Stimulated activated memory B cell treated with anti-CD40 and anti-IgM and Interleukin-4, amounts not matched to agents 10 μg/mL and 1 μg/mL and 100 μg/mL, for 72 hours (primary cell): ENCODE data around the gene TLR9.
"Not testable (repeated sequence)": the region's sequence is repeated elsewhere in the genome, so short reads cannot be mapped to it uniquely, and the experiment has no call there.

ENCODE experiments used
- ATAC-seq: fragments of 150-1000 bp; cut with Tn5 transposase; 2 replicates; pipeline ENCODE4 v1.10.0; 2021
- H3K27ac Mint-ChIP-seq: one replicate; pipeline ENCODE4 v1.8.0; 2022; ENCODE audit warnings: mild to moderate bottlenecking, mixed read lengths
- H3K27me3 Mint-ChIP-seq: one replicate; pipeline ENCODE4 v1.8.0; 2022; ENCODE audit warnings: mixed read lengths
- H3K36me3 Mint-ChIP-seq: one replicate; pipeline ENCODE4 v1.8.0; 2022; ENCODE audit warnings: mixed read lengths
- H3K4me1 Mint-ChIP-seq: one replicate; pipeline ENCODE4 v1.8.0; 2022; ENCODE audit warnings: mixed read lengths
- H3K4me3 Mint-ChIP-seq: one replicate; pipeline ENCODE4 v1.8.0; 2022; ENCODE audit warnings: mild to moderate bottlenecking, moderate library complexity, mixed read lengths
- H3K9me3 Mint-ChIP-seq: one replicate; pipeline ENCODE4 v1.8.0; 2022; ENCODE audit warnings: mixed read lengths

Gene TLR9

DNA sequence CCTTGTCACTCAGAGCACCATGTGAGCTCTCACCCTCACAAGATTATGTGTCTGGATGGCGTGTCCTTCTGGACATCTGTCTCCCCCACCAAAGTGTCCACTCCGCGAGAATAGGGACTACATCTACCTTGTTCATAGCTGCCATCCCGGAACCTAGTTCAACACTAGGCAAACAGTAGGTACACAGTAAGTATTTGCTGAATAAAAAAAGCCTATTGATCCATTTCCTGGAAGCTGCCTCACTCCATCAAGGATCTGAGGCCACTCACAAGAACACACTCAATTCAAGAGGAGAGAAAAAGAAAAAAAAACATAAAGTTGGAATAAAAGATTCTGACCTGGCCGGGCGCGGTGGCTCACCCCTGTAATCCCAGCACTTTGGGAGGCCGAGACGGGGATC is 38.7 kb downstream of the TLR9 start:
- Mint-ChIP-seq H3K4me1 (peaks cover 9% of the 10 kb centered on the region), H3K27ac (no peak overlapping the region), H3K36me3 (no peaks in the 10 kb centered on the region), H3K4me3 (no peak overlapping the region), H3K27me3 (no peaks in the 10 kb centered on the region), H3K9me3 (no peaks in the 10 kb centered on the region)
- ATAC-seq = no peak

DNA sequence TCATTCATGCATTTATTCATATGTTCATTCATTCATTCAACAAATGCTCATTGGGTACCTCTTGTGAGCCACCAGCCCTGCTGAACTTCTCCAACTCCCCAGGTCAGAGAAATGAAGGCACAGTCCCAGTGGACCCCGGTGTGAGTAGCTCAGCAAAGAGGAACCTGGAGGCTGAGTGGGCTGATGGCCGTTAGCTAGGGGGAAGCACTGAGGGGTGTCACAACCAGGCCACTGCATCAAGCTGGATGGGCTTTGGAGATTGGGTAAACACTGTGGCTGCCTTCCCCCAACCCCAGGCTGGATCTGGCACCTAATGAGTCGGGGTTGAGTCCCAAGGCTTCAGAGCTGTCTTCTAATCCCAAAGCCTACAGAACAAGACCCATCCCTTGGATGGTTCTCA is 39.6 kb downstream of the TLR9 start:
- Mint-ChIP-seq H3K4me3 (no peak overlapping the region), H3K27ac (no peak overlapping the region), H3K9me3 (no peaks in the 10 kb centered on the region), H3K4me1 (peaks cover 10% of the 10 kb centered on the region), H3K36me3 (no peaks in the 10 kb centered on the region), H3K27me3 (no peaks in the 10 kb centered on the region)
- no peak for ATAC-seq

DNA sequence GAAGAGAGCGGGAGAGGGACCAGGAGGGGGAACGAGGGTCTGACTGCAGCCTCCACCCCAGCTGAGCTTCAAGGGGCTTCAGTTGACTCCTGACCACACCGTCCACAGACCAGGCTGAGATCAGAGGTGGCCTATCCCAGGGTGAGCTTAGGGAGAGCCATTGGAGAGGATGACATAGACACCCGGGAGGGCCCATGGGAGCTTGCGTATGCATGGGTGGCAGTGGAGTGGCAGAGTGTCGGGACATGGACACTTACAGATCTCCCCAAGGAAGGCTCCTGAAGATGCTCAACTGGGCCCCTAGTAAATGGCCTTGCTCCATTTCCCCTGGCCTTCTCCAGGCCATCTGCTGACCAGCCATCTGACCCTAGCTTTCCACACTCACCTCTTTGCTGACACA is 40.1 kb downstream of the TLR9 start:
- Mint-ChIP-seq H3K36me3 (no peaks in the 10 kb centered on the region), H3K27ac (no peak overlapping the region), H3K27me3 (no peaks in the 10 kb centered on the region), H3K4me1 (peaks cover 15% of the 10 kb centered on the region), H3K9me3 (no peaks in the 10 kb centered on the region), H3K4me3 (no peak overlapping the region)
- no peak for ATAC-seq

DNA sequence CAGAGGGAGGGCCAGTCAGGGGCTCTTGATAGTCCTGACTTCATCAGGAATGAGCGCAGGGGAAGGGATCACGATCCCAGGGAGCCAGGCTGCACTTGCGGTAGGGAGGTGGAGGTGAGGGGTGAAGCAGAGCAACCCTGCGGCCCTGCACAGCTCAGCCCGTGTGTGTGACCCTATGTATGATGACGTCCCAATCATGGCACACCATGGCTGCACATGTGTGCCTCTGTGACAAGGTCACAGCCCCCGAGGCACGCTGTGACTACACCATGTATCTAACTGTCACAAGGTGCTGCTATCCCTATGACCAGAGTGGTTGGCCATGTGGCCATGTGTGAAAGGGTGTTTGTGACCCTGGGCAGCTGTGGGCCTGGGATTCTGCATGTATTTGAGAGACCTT is 40.8 kb downstream of the TLR9 start:
- no peak for ATAC-seq
- Mint-ChIP-seq H3K27me3 (no peaks in the 10 kb centered on the region), H3K9me3 (no peaks in the 10 kb centered on the region), H3K4me3 (no peak overlapping the region), H3K4me1 (peaks cover 19% of the 10 kb centered on the region), H3K36me3 (no peaks in the 10 kb centered on the region), H3K27ac (no peak overlapping the region)

DNA sequence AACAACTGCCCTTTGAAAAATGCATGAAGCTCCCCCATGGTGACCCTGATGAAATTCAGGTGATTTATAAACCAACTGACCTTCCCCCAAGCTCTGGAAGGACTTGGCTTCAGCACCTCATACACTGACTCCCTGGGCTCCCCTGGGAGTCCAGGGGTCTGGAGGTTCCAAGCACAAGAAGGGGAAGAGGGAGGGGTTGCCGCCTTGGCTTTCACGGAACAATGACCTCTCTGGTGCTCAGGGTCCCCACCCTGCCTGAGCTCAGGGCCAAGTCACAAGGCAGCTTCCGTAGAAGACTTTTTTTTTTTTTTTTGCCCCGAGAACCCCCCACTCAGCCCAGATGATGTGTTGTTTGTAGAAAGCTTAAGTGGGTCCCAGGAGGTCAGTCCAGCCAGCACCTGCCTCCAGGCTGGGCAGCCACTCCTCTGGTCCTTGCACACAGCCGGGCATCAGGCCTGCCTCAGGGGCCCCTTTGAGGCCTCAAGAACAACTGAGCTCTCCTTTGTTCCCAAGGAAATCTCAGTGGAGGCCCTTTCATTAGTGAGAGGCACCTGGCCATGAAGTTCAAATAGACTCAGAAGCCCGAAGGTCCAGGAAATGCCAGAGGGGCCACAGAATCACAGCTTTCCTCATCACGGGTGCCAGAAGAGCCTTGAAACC is 41.5 kb downstream of the TLR9 start:
- Mint-ChIP-seq H3K27me3 (no peaks in the 10 kb centered on the region), H3K36me3 (no peaks in the 10 kb centered on the region), H3K27ac (no peak overlapping the region), H3K4me3 (no peak overlapping the region), H3K4me1 (peaks cover 13% of the 10 kb centered on the region), H3K9me3 (no peaks in the 10 kb centered on the region)
- ATAC-seq = no peak

DNA sequence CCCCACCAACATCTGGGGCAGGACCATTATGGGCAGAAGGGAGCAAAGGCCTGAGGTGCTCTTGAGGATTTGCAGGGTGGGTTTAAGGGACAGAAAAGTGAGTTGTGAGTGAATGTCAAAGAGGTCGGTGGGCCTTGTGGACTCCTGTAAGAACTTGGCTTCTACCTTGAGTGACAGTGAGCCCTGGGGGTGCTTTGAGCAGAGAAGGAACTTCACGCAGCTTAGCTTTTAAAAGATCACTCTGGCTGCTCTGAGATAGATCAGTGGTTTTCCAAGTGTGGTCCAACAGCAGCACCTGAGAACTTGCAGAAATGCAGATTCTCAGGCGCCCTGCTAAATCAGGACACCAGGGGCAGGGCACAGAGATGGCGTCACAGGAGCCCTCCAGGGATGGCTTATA is 42.8 kb downstream of the TLR9 start:
- no peak overlapping the region for H3K27ac Mint-ChIP-seq
- H3K36me3 Mint-ChIP-seq = no peaks in the 10 kb centered on the region

DNA sequence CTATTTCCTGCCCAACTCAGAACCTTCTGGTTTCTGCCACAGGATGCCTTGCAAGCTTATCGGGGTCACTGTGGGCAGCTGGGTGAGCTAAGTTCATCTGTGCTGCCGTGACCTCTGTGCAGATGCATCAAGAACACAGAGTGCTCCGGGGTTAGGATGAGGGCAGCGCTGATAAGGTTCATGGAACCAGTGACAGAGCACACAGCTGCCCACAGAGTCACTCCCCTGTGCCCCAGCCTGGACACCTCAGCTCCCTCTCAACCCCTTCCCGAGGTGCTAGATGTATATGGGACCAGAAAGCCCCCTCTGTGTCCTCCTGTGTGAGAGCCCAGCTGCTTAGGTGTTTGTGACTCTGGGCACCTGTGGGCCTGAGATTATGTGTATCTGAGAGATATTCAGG is 43.2 kb downstream of the TLR9 start:
- Mint-ChIP-seq H3K27me3 (no peaks in the 10 kb centered on the region), H3K4me1 (peaks cover 10% of the 10 kb centered on the region), H3K36me3 (no peaks in the 10 kb centered on the region), H3K9me3 (no peaks in the 10 kb centered on the region), H3K4me3 (no peak overlapping the region), H3K27ac (no peak overlapping the region)
- no peak for ATAC-seq

More for the DNA sequence above, 42.8 kb downstream of the TLR9 start:
- H3K9me3 Mint-ChIP-seq = no peaks in the 10 kb centered on the region
- ATAC-seq = no peak
- no peaks in the 10 kb centered on the region for H3K27me3 Mint-ChIP-seq
- no peak overlapping the region for H3K4me3 Mint-ChIP-seq
- H3K4me1 Mint-ChIP-seq = peaks cover 10% of the 10 kb centered on the region

DNA sequence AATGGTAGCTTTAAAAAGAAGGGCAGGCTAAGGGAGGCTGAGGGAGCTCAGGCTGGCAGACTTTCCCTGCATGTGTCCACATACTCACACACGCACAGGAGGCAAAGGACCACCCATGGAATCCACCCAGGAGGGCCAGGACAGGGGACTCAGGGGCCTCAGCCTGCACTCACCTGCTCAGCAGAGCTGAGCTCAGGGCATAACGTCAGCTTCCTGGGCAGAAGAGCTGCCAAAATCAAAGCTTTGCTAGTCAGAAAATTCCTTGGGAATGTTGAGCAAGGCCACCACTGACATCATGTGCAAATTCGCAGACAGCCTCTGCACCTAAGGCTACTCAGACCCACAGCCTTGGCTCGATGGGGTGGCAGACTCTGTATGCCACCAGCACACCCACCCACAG is 43.9 kb downstream of the TLR9 start:
- H3K27ac Mint-ChIP-seq = no peak overlapping the region
- ATAC-seq = no peak
- H3K9me3 Mint-ChIP-seq = no peaks in the 10 kb centered on the region
- H3K4me1 Mint-ChIP-seq = peaks cover 10% of the 10 kb centered on the region
- H3K27me3 Mint-ChIP-seq = no peaks in the 10 kb centered on the region
- no peak overlapping the region for H3K4me3 Mint-ChIP-seq
- no peaks in the 10 kb centered on the region for H3K36me3 Mint-ChIP-seq

DNA sequence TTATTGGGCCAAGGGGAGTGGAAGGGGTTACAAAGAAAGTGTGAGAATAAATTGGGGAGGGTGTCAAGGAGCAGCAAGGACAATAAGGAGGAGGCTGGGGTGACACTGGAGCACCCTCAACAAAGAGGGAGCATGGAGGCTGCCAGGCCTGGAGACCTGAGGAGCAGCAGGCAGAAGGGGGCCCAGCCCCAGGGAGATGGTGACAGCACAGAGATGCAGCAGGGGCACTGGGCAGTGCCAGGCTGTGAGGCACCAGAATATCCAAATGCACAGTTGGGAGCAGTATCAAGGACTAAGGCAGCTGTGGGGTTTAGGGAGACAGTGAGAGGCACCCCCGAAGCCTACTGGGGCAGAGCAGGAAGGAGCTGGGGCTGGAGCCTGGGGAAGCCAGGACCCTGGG is 46.9 kb downstream of the TLR9 start:
- no peak overlapping the region for H3K27ac Mint-ChIP-seq
- ATAC-seq = no peak
- H3K27me3 Mint-ChIP-seq = peaks cover 15% of the 10 kb centered on the region
- H3K9me3 Mint-ChIP-seq = no peaks in the 10 kb centered on the region
- H3K4me1 Mint-ChIP-seq = peaks cover 10% of the 10 kb centered on the region
- H3K36me3 Mint-ChIP-seq = no peaks in the 10 kb centered on the region
- no peak overlapping the region for H3K4me3 Mint-ChIP-seq

DNA sequence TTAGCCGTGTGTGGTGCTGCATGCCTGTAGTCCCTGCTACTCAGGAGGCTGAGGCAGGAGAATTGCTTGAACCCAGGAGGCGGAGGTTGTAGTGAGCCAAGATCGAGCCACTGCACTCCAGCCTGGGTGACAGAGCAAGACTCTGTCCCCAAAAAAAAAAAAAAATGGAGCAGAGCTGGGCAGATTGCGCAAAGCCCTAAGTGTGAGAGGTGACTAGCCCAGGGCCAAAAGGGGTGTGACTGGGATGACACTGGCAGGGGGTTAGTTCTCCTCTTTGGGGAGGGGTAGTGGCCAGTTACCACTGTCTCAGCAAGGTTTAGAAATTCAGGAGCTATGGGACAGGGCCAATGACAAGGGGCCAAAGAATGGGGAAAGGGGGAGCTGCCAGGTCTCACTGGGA is 47.3 kb downstream of the TLR9 start:
- not testable (repeated sequence) for H3K4me1 Mint-ChIP-seq, ATAC-seq, H3K27ac Mint-ChIP-seq, H3K4me3 Mint-ChIP-seq, H3K9me3 Mint-ChIP-seq, H3K36me3 Mint-ChIP-seq
- peaks cover 15% of the 10 kb centered on the region for H3K27me3 Mint-ChIP-seq

DNA sequence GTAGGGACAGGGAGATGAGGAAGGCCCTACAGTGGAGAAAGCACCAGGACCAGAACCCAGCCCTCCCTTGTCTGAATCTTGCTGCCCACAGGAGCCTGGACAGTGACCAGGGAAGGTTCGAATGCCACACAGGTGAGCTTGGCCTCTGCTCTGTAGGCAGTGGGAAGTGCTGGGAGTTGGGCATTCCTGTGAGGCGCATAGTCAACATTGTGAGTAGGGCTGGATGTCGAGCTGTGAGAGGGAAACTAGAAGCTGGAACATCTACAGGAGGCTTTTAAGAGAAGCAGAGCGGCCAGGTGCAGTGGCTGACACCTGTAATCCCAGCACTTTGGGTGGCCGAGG is 47.8 kb downstream of the TLR9 start:
- peaks cover 15% of the 10 kb centered on the region for H3K27me3 Mint-ChIP-seq
- peaks cover 10% of the 10 kb centered on the region for H3K4me1 Mint-ChIP-seq
- H3K36me3 Mint-ChIP-seq = no peaks in the 10 kb centered on the region
- no peak overlapping the region for H3K4me3 Mint-ChIP-seq
- no peak for ATAC-seq
- no peaks in the 10 kb centered on the region for H3K9me3 Mint-ChIP-seq
- no peak overlapping the region for H3K27ac Mint-ChIP-seq

DNA sequence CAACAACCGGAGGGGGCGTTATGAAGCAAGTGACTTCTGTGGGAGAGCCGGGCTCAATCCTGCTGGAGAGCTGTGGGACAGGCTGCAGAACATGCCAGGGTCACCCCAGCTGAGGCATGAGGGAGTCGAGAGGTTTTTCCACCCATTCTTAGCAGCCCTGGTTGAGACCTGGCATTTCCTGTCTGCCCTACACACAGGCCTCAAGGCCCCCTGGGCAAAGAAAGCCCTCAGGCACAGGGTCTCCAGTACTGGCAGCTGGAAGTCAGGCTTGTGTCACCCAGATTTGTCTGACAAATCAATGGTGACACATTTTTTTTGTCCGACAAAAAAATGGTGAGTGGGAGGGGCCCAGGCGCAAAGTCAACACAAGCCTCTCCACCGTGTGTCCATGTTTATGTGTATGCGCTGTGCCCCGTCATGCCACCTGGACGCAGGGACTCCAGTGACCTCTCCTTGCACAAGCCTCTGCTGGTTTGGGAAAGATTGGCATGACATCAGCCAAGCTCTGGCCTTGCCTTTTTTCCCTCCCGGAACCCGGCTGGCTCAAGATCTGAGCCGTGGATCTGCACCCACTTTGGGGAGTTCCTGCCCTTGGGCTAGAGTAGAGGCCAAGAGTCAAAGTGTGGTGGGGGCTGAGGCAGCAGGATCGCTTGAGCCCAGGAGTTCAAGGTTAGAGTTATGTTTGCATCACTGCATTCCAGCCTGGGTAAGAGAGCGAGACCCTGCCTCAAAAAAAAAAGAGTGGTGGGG is 48.3 kb downstream of the TLR9 start:
- no peaks in the 10 kb centered on the region for H3K9me3 Mint-ChIP-seq
- no peak overlapping the region for H3K27ac Mint-ChIP-seq
- peaks cover 15% of the 10 kb centered on the region for H3K27me3 Mint-ChIP-seq
- H3K4me3 Mint-ChIP-seq = no peak overlapping the region
- peaks cover 10% of the 10 kb centered on the region for H3K4me1 Mint-ChIP-seq
- H3K36me3 Mint-ChIP-seq = no peaks in the 10 kb centered on the region
- ATAC-seq = no peak

DNA sequence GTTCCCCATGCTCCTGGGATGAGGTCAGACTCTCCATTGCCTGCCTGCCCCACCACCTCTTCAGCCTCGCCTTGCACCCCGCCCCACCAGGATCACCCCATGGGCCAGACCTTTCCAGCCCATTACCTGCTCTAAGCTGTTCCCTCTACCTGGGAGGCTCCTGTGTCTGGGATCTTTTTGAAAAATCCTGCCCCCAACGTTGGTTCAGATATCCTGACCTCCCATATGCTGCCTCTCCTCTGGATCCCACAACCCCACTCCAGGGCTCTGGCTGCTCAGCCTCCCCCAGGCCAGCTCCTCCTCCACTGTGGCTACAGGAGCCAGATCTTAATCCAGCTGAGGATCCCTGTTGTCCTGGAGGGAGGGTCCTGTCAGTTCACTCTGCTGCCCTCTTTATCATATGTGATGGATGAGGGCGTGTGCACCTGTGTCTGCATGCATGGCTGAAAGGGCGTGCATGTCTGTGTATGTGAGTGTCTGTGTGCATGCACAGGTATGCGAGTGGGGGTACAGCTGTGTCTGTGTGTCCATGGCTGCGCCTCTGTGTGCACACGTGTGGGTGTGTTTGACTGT is 49.2 kb downstream of the TLR9 start:
- H3K27ac Mint-ChIP-seq = no peak overlapping the region

DNA sequence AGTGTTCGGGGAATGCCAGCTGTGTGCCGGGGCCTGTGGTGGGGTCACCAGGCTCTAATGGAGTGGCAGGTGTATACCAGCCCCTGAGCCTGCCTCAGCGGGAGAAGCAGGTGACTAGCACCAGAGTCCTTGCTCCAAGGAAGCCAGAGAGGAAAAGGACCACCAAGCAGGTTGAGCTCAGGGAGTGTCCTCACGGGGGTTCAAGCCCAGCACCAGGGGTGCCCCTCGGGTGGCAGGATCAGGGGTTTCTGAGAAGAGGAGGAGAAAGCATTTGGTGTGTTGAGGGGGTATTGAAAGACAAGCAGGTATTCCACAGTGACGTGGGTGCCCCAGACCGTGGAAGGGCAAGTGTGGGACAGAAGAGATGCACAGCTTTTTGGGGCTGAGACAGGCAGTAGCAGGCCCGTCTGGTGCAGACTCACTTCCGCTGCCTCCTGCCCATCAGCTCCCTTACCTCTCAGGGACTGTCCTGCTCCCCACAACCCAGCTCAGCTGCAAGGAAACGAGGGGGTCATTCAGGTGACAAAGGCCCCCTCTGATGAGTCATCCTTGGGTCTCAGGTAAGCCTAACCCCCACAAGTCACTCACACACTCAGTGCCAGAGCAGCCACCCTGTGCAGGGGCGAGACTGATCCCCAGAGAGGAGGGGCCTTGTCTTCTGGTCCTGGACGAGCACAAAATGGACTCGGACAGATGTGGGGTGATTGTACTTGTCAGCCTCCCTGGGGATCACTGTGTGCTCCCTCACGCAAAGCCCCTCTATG is 49.8 kb downstream of the TLR9 start:
- Mint-ChIP-seq H3K27ac (no peak overlapping the region), H3K36me3 (no peaks in the 10 kb centered on the region)
- ATAC-seq = no peak

More for the DNA sequence above, 49.2 kb downstream of the TLR9 start:
- Mint-ChIP-seq H3K4me1 (peaks cover 10% of the 10 kb centered on the region), H3K36me3 (no peaks in the 10 kb centered on the region), H3K9me3 (no peaks in the 10 kb centered on the region), H3K4me3 (no peak overlapping the region), H3K27me3 (peaks cover 15% of the 10 kb centered on the region)
- no peak for ATAC-seq

DNA sequence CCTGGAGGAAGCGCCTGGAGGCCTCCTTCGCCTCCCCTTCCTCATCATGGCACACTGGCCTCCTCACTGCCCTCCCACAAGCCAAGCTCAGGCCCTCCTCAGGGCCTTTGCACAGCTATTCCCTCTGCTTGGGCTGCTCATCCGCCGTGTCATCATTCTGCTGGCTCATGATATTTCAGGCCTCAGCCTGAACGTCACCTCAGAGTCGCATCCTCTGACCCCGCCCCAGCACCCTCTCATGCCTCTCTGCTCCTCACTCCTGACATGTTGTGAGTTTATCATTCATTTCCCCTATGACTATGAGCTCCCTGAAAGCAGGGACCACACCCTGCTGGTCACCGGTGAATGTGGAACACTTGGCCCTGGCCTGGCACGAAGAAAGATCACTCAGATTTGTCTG is 50.5 kb downstream of the TLR9 start:
- no peak overlapping the region for H3K4me3 Mint-ChIP-seq
- peaks cover 15% of the 10 kb centered on the region for H3K27me3 Mint-ChIP-seq
- H3K27ac Mint-ChIP-seq = no peak overlapping the region
- no peak for ATAC-seq
- H3K9me3 Mint-ChIP-seq = no peaks in the 10 kb centered on the region
- H3K4me1 Mint-ChIP-seq = peaks cover under 1% of the 10 kb centered on the region
- H3K36me3 Mint-ChIP-seq = no peaks in the 10 kb centered on the region

More for the DNA sequence above, 49.8 kb downstream of the TLR9 start:
- H3K4me1 Mint-ChIP-seq = peaks cover 7% of the 10 kb centered on the region
- H3K9me3 Mint-ChIP-seq = no peaks in the 10 kb centered on the region
- H3K4me3 Mint-ChIP-seq = no peak overlapping the region
- peaks cover 15% of the 10 kb centered on the region for H3K27me3 Mint-ChIP-seq
